HepG2 (cell line): ENCODE measurements around the gene CPT1A. TPM values are rescaled to one million over a fixed set of nuclear protein-coding genes. Genes with fewer than 3 reads are reported as not detected.

ENCODE experiments used
- ELF3 ChIP-seq: IDR thresholded peaks from 2 replicates; pipeline ENCODE4 v1.6.1; 2016; ENCODE audit warnings: missing genetic modification reagents, missing compliant biosample characterization
- ETS1 ChIP-seq: sonication (generic); formaldehyde crosslinking; IDR thresholded peaks from 2 replicates; pipeline ENCODE4 v1.4.0; 2020; ENCODE audit warnings: missing genetic modification reagents
- FOXP1 ChIP-seq, 2 experiments: fragments of 450-650 bp in 1 of 2; IDR thresholded peaks; 2 replicates each; pipeline ENCODE4 v1.6.1; 2017 to 2018; ENCODE audit warnings: antibody characterized with exemption in 1 of 2
- HHEX ChIP-seq: IDR thresholded peaks from 2 replicates; pipeline ENCODE4 v1.6.1; 2016; ENCODE audit warnings: control low read depth
- HNF1A ChIP-seq, 2 experiments: sonication (generic) in 1 of 2; formaldehyde crosslinking in 1 of 2; IDR thresholded peaks; 2 replicates each; pipeline versions ENCODE4 v1.4.0 to v1.6.1; 2016 to 2020; ENCODE audit warnings: borderline replicate concordance in 1 of 2, low read depth in 1 of 2, mild to moderate bottlenecking in 1 of 2, missing genetic modification reagents in 1 of 2
- HOMEZ ChIP-seq: IDR thresholded peaks from 2 replicates; pipeline ENCODE4 v1.6.1; 2016; ENCODE audit warnings: low read depth
- IKZF4 ChIP-seq: sonication (generic); formaldehyde crosslinking; IDR thresholded peaks from 2 replicates; pipeline ENCODE4 v1.5.1; 2020; ENCODE audit warnings: borderline replicate concordance, mild to moderate bottlenecking, low read depth, missing genetic modification reagents; ENCODE audit errors: not compliant biosample characterization
- KDM6A ChIP-seq: IDR thresholded peaks from 2 replicates; pipeline ENCODE4 v1.6.1; 2016; ENCODE audit warnings: low read depth
- NFIC ChIP-seq: IDR thresholded peaks from 2 replicates; pipeline ENCODE4 v1.6.1; 2012; ENCODE audit warnings: mild to moderate bottlenecking, low read length, inconsistent platforms
- PLSCR1 ChIP-seq: sonication (generic); formaldehyde crosslinking; IDR thresholded peaks from 2 replicates; pipeline ENCODE4 v1.5.0; 2020; ENCODE audit warnings: missing genetic modification reagents, mild to moderate bottlenecking, borderline replicate concordance
- REPIN1 ChIP-seq: sonication (generic); formaldehyde crosslinking; IDR thresholded peaks from 2 replicates; pipeline ENCODE4 v1.8.0; 2022; ENCODE audit warnings: missing genetic modification reagents, low read depth, mild to moderate bottlenecking, borderline replicate concordance
- SMAD3 ChIP-seq: sonication (generic); formaldehyde crosslinking; IDR thresholded peaks from 2 replicates; pipeline ENCODE4 v1.4.0; 2020; ENCODE audit warnings: missing genetic modification reagents
- ZC3H13 ChIP-seq: sonication (generic); formaldehyde crosslinking; IDR thresholded peaks from 2 replicates; pipeline ENCODE4 v1.8.1; 2023; ENCODE audit warnings: mild to moderate bottlenecking, missing genetic modification reagents, moderate library complexity
- ZNF263 ChIP-seq: sonication (generic); formaldehyde crosslinking; IDR thresholded peaks from 2 replicates; pipeline ENCODE4 v1.4.0; 2020; ENCODE audit warnings: missing genetic modification reagents
- ZNF335 ChIP-seq: sonication (generic); formaldehyde crosslinking; IDR thresholded peaks from 2 replicates; pipeline ENCODE4 v1.4.0; 2020; ENCODE audit warnings: missing genetic modification reagents
- ZNF770 ChIP-seq: sonication (generic); formaldehyde crosslinking; IDR thresholded peaks from 2 replicates; pipeline ENCODE4 v1.5.0; 2020; ENCODE audit warnings: mild to moderate bottlenecking, missing genetic modification reagents
- ZNF83 ChIP-seq: sonication (generic); formaldehyde crosslinking; IDR thresholded peaks from 2 replicates; pipeline ENCODE4 v1.4.0; 2020; ENCODE audit warnings: missing genetic modification reagents, mild to moderate bottlenecking, borderline replicate concordance
- polyA plus RNA-seq, 8 experiments: library from polyadenylated mRNA; depleted of rRNA in 3 of 8; stranded (reverse) in 7 of 8; unstranded in 1 of 8; fragments of >200 nt; fragmentation: Illumina TruSeq in 4 of 8; extraction: Trizol in 4 of 8; gene quantifications; 2 replicates each; pipeline versions ENCODE4 v1.2.1 to v1.2.3, GENCODE V29; 2011 to 2016; ENCODE audit warnings: low read depth in 4 of 8, missing spikeins in 1 of 8, mixed read lengths in 1 of 8; ENCODE audit not compliant: insufficient read depth in 1 of 8
- total RNA-seq, 5 experiments: library from RNA; depleted of rRNA; stranded (reverse); fragments of >200 nt; fragmentation: Illumina TruSeq; extraction: Trizol; gene quantifications; 2 replicates each; pipeline ENCODE4 v1.2.3, GENCODE V29; 2016; ENCODE audit warnings: low read depth in 1 of 5

CPT1A gene
- total and polyA plus RNA-seq, 2 of the 13 experiments (the other 11 are each of a cell fraction or from before 2014, with no cell fraction given), result 7.0 to 7.1 TPM

GRCh38 chr11:68845351-68846002 is 3.8 kb upstream of the CPT1A start (continued):
- TF ChIP-seq HHEX (CRISPR knock-in tag), result 0 out of 2 replicates have a peak, but pooled peaks have one; percentile 60
- peak; percentile 72; the same call in 1 of the 2 replicates for TF ChIP-seq ZNF335 (CRISPR knock-in tag)
- peak; percentile 59; the same call in 1 of the 2 replicates for TF ChIP-seq HOMEZ
- TF ChIP-seq ELF3 (CRISPR knock-in tag), result peak; percentile 84; the same call in 1 of the 2 replicates
- TF ChIP-seq ZNF83 (CRISPR knock-in tag), result peak; percentile 62; the same call in 1 of the 2 replicates
- 0 out of 2 replicates have a peak, but pooled peaks have one; percentile 68 for TF ChIP-seq ZC3H13
- peak; percentile 40 for TF ChIP-seq IKZF4 (CRISPR knock-in tag)
- peak; percentile 97 for TF ChIP-seq KDM6A (CRISPR knock-in tag)
- peak; percentile 49 for TF ChIP-seq ZNF770 (CRISPR knock-in tag)
- peak; percentile 40; the same call in 1 of the 2 replicates for TF ChIP-seq HNF1A (IDR thresholded peaks at IDR 0.05; ENCODE audit: low read depth)
- peak; percentile 83 for TF ChIP-seq HNF1A (CRISPR knock-in tag; IDR thresholded peaks at IDR 0.05; ENCODE audit: borderline replicate concordance)
- peak; percentile 65; the same call in 1 of the 2 replicates for TF ChIP-seq SMAD3 (CRISPR knock-in tag)
- peak; percentile 85 for TF ChIP-seq ZNF263 (CRISPR knock-in tag)
- no peak for TF ChIP-seq PLSCR1 (CRISPR knock-in tag)
- no peak for TF ChIP-seq ETS1 (CRISPR knock-in tag)
- peak; percentile 93; the same call in 1 of the 2 replicates for TF ChIP-seq REPIN1 (CRISPR knock-in tag)
- peak; percentile 85 for TF ChIP-seq FOXP1 (IDR thresholded peaks at IDR 0.05)
- TF ChIP-seq FOXP1 (CRISPR knock-in tag; IDR thresholded peaks at IDR 0.05), result peak; percentile 99
- TF ChIP-seq NFIC, result peak; percentile 78
